Measurements from ENCODE around the gene S100P. TPM values are rescaled to one million over a fixed set of nuclear protein-coding genes. Genes with fewer than 3 reads are reported as not detected.
"Not testable (repeated sequence)": the region's sequence is repeated elsewhere in the genome, so short reads cannot be mapped to it uniquely, and the experiment has no call there.

The S100P gene
- polyA plus RNA-seq, 3 donors = 5.4 to 11.8 (median 7.3) TPM

DNA sequence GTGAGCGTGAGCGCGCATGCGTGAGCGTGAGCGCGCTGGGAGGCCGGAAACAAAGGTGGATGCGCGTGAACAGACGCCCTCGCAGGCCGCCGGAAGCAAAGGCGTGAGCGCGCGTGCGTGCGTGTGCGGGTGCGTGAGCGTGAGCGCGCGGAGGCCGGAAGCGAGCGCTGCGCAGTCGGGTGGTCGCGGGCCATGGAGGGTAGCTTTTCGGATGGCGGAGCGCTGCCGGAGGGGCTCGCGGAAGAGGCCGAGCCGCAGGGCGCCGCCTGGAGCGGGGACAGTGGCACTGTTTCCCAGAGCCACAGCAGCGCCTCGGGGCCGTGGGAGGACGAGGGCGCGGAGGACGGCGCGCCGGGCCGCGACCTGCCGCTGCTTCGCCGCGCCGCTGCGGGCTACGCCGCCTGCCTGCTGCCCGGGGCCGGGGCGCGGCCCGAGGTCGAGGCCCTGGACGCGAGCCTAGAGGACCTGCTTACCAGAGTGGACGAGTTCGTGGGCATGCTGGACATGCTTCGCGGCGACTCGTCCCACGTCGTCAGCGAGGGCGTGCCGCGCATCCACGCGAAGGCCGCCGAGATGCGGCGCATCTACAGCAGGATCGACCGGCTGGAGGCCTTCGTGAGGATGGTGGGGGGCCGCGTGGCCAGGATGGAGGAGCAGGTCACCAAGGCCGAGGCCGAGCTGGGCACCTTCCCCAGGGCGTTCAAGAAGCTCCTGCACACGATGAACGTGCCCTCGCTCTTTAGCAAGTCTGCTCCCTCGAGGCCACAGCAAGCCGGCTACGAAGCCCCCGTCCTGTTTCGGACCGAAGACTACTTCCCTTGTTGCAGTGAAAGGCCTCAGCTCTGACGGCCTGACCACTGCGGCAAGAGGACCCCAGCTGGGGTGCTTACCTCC is 22.6 kb downstream of the S100P start, which contains the start of gene BLOC1S4:
Gene BLOC1S4, plus strand, starts transcription at position 157 of the 894 bp plus-strand sequence. Its CDS starts 36 bp downstream, at position 193.
- DNase-seq (ENCODE audit: extremely low read depth in 1 of 11, low read depth in 9 of 11, low spot score in 4 of 11) = peak; percentile 81 to 92 (median 87)

DNA sequence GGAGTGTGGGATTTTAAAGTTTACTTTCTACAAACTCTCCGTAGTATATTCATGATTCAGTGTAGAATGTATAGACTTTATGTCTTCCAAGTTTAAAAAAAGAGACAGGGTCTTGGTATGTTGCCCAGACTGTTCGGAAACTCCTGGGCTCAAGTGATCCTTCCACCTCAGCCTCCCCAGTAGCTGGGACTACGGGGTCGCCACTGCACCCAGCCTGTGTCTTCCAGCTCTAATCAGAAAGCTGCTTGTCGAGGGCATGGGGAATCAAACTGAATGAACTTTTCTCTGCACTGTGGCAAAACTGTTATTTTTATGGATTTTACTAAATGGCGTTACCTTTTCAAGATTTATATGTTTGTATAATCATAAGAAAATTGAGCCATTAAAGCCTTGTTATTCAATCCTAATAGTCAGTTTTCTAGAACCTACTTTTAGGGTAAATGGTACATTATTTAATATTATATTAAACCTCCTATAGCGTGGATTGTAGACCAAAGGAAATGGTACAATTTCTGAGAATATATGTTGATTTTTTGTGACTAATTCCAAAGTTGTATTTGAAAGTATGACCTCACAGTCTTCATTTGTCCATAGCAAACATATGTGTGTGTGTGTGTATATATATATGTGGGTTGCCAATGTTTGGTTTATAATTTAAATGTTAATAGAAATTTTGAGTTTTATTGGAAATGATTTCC is 23.4 kb downstream of the S100P start:
- DNase-seq (ENCODE audit: extremely low read depth in 1 of 11, low read depth in 9 of 11, low spot score in 4 of 11) = no peak

DNA sequence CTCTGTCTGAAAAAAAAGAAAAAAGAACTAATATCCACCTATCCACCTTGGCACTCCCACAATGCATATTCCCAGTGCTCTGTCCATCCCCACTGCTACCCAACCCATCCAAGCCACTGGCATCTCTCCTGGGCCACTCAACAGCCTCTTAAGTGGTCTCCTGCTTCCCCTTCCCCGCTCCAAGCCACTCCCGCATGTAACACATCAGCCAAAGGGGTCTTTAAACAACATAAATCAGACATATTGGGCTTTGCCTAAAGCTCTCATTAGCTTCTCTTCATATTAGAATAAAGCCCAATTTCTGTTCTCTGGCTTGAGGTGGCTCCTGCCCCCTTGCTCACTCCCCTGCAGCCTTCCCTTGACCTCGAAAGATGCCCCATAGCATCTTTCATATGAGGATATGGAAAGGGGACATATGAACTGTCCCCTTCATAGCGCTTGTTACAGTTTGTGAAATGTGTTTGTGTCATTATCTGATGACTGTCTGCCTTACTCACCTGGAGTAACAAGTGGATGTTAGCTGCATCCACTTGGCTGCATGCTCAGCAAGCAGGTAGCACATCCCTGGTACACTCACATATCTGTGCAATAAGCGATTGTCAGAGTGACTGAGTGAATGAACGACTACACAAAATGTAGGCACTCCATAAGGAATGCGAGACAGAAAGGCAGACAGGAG is 25.4 kb downstream of the S100P start:
- DNase-seq (ENCODE audit: extremely low read depth in 1 of 11, low read depth in 9 of 11, low spot score in 4 of 11) = no peak

GRCh38 chr4:6719611-6720179 is 26.0 kb downstream of the S100P start:
- DNase-seq (ENCODE audit: extremely low read depth in 1 of 11, low read depth in 9 of 11, low spot score in 4 of 11) = no peak

DNA sequence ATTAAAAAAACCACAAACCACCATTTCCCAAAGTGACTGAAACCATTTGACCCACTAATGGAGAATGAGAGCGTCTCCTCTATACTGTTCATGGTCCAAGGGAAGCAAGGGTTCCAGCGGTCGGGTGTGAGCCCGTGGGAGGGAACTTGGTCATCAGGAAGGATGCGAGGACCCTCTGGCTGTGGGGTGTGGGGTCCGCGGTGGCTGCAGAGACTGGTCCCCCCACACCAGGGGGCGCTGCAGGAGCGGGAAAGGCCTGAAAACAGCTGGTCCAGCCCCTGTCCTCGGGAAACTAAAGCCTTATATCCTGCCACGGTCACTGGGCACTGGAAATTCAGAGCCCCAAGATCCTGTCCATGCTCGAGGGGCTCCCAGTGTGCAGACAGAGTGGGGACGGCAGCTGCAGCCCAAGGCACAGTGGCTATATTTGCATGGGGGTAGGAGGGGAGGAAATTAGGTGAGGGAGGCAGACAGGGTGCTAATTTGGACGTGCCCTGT is 26.6 kb downstream of the S100P start:
- peak in 10 of 11 donors; percentile 53 to 81 (median 71) for DNase-seq (ENCODE audit: extremely low read depth in 1 of 11, low read depth in 9 of 11, low spot score in 4 of 11)

DNA sequence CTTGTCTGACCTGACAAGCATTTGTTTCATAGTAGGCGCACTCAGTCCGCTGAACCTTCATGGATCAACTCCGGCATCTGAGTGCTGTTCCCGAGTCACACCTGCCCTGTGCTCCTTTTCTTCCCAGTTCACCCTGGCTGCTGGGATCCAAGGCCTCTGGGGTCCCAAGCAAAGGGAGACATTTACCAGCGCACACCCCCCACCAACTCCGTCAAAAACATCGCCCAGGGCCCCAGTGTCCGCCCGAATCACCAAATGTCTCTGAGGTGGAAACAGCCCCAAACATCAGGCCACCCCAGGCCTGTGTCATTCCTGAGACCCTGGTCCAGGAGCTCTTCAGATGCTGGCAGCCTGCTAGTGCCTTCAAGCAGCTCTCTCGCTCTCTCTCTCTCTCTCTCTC is 27.4 kb downstream of the S100P start:
- no peak for DNase-seq (ENCODE audit: extremely low read depth in 1 of 11, low read depth in 9 of 11, low spot score in 4 of 11)

- no peak for DNase-seq (ENCODE audit: extremely low read depth in 1 of 11, low read depth in 9 of 11, low spot score in 4 of 11)
Measured at GRCh38 chr4:6722891-6723290, 29.2 kb downstream of the S100P start.

- no peak for DNase-seq (ENCODE audit: extremely low read depth in 1 of 11, low read depth in 9 of 11, low spot score in 4 of 11)
Measured at GRCh38 chr4:6723851-6724250, 30.2 kb downstream of the S100P start.

- no peak for DNase-seq (ENCODE audit: extremely low read depth in 1 of 11, low read depth in 9 of 11, low spot score in 4 of 11)
Measured at GRCh38 chr4:6724421-6725111, 30.9 kb downstream of the S100P start.

- DNase-seq (ENCODE audit: extremely low read depth in 1 of 11, low read depth in 9 of 11, low spot score in 4 of 11) = not testable (repeated sequence)
Measured at GRCh38 chr4:6725427-6725961, 31.8 kb downstream of the S100P start.

- no peak for DNase-seq (ENCODE audit: extremely low read depth in 1 of 11, low read depth in 9 of 11, low spot score in 4 of 11)
Measured at GRCh38 chr4:6727081-6727942, 33.6 kb downstream of the S100P start.

GRCh38 chr4:6727943-6728250 is 34.2 kb downstream of the S100P start:
- no peak for DNase-seq (ENCODE audit: extremely low read depth in 1 of 11, low read depth in 9 of 11, low spot score in 4 of 11)

DNA sequence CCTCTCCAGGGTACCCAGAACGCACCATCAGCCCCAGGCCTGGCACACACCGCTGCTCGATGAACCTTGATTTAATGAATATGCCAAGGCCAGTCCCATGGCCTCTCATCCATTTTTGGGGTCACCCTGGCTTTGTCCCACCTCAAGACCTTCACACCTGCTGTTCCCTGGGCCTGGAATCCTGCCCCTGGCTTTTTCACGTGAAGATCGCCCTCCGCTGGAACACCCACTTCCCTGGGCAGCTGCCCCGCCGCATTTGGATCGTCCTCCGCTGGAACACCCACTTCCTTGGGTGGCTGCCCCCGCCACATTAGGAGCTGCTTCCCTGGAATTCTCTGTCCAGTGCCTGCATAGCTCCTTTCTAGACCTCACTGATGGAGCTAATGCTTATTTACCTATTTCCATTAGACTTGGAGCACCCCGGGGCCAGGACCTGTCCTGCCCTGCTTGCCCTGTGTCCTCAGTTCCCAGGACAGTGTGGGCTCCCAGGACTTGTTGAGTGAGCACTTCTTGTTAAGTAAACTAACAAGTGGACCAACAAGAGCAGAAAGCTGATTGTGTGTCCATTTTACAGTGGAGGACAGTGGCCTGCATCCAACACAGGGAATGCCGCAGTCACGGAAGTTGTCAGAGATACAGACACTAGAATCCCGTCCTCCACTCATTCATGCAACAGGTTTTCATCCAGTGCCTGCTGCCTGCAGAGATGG is 34.8 kb downstream of the S100P start:
- DNase-seq (ENCODE audit: extremely low read depth in 1 of 11, low read depth in 9 of 11, low spot score in 4 of 11) = no peak

GRCh38 chr4:6730603-6731317 is 37.1 kb downstream of the S100P start:
- no peak for DNase-seq (ENCODE audit: extremely low read depth in 1 of 11, low read depth in 9 of 11, low spot score in 4 of 11)

DNA sequence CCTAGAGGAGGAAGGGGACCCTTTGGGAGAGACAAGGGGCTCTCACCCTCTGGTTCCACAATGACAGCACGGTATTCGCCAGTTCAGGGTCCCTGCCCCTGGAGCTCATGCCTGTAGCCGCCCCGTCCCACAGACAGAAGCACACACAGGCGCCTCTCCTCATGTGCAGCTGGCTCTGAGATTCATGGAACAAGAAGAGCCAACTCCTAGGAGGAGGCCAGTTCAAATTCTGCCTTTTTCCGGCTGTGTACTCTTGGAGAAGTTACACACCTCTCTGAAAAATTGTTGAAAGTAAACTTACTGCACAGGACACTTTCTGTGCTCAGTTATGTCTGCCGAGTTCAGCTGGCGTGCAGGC is 37.6 kb downstream of the S100P start:
- no peak for DNase-seq (ENCODE audit: extremely low read depth in 1 of 11, low read depth in 9 of 11, low spot score in 4 of 11)

DNA sequence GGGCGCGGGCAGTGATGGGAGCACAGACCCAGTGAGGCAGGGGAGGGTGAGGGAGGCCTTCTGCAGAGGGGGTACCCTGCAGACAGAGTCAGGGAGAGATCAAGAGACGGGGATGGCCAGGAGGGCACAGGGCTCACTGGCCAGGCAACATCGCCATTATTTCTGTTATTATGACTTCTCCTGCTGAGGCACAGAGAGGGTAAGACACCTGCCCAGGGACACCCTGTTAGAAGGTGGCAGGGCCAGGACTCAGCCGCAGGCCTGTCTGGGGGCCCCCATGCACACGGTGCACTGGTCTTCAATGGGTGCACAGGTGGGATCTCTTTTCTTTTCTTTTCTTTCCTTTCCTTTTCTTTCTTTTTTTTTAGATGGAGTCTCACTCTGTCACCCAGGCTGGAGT is 38.1 kb downstream of the S100P start:
- DNase-seq (ENCODE audit: extremely low read depth in 1 of 11, low read depth in 9 of 11, low spot score in 4 of 11) = no peak
